Liver (tissue), 9 donors: ENCODE data around the gene ADGRF4. TPM values are rescaled to one million over a fixed set of nuclear protein-coding genes. Genes with fewer than 3 reads are reported as not detected.
"Not testable (repeated sequence)": the region's sequence is repeated elsewhere in the genome, so short reads cannot be mapped to it uniquely, and the experiment has no call there.

Source experiments
- DNase-seq: peaks from one replicate; pipeline ENCODE4 v3.0.0-alpha.2; 2017; ENCODE audit warnings: low spot score
- H3K27ac ChIP-seq, 2 donors: one replicate each; pipeline ENCODE4 v1.7.0; 2013; ENCODE audit warnings: inconsistent platforms in 2 of 2, low read length in 2 of 2, control low read depth in 1 of 2, low read depth in 1 of 2, mild to moderate bottlenecking in 1 of 2
- H3K27me3 ChIP-seq, 4 donors: one replicate each; pipeline versions ENCODE4 v1.6.1 to v1.7.0; 2013; ENCODE audit warnings: low read length in 3 of 4, inconsistent platforms in 1 of 4, mild to moderate bottlenecking in 1 of 4, moderate library complexity in 1 of 4; ENCODE audit not compliant: control insufficient read depth in 4 of 4, insufficient read depth in 4 of 4
- H3K36me3 ChIP-seq, 4 donors: one replicate each; pipeline versions ENCODE4 v1.6.1 to v1.7.0; 2013; ENCODE audit warnings: low read length in 3 of 4, mild to moderate bottlenecking in 3 of 4, low read depth in 1 of 4, moderate library complexity in 1 of 4; ENCODE audit not compliant: control insufficient read depth in 4 of 4, insufficient read depth in 3 of 4
- H3K4me1 ChIP-seq, 4 donors: one replicate each; pipeline versions ENCODE4 v1.6.1 to v1.7.0; 2013; ENCODE audit warnings: low read length in 3 of 4, mild to moderate bottlenecking in 3 of 4, moderate library complexity in 1 of 4; ENCODE audit not compliant: control insufficient read depth in 4 of 4, insufficient read depth in 4 of 4
- H3K4me3 ChIP-seq, 3 donors: one replicate each; pipeline versions ENCODE4 v1.6.1 to v1.7.0; 2013; ENCODE audit warnings: low read length in 3 of 3, control low read depth in 1 of 3, low read depth in 1 of 3, mild to moderate bottlenecking in 1 of 3
- H3K9ac ChIP-seq, 2 donors: one replicate each; pipeline ENCODE4 v1.7.0; 2013; ENCODE audit warnings: low read length in 2 of 2, mild to moderate bottlenecking in 2 of 2, moderate library complexity in 2 of 2, control low read depth in 1 of 2, low read depth in 1 of 2
- H3K9me3 ChIP-seq, 4 donors: one replicate each; pipeline versions ENCODE4 v1.6.1 to v1.7.0; 2013; ENCODE audit warnings: low read length in 3 of 4; ENCODE audit not compliant: control insufficient read depth in 4 of 4
- EGR1 ChIP-seq, 2 donors: IDR thresholded peaks; 2 replicates each; pipeline ENCODE4 v1.6.1; 2016 to 2018; ENCODE audit warnings: antibody characterized with exemption in 2 of 2, low read depth in 2 of 2
- FOXA1 ChIP-seq: IDR thresholded peaks from 2 replicates; pipeline ENCODE4 v1.6.1; 2016; ENCODE audit warnings: antibody characterized with exemption
- GABPA ChIP-seq, 2 donors: IDR thresholded peaks in 1 of 2; conservative IDR thresholded peaks in 1 of 2; 2 replicates each; pipeline ENCODE4 v1.6.1; 2016; ENCODE audit warnings: antibody characterized with exemption in 2 of 2, mild to moderate bottlenecking in 1 of 2, moderate library complexity in 1 of 2
- HNF4A ChIP-seq, 2 donors: conservative IDR thresholded peaks; 2 replicates each; pipeline ENCODE4 v1.6.1; 2016; ENCODE audit warnings: antibody characterized with exemption in 2 of 2, mild to moderate bottlenecking in 2 of 2
- HNF4G ChIP-seq: IDR thresholded peaks from 2 replicates; pipeline ENCODE4 v1.6.1; 2016; ENCODE audit warnings: antibody characterized with exemption
- JUND ChIP-seq, 2 donors: IDR thresholded peaks; 2 replicates each; pipeline ENCODE4 v1.6.1; 2016; ENCODE audit warnings: antibody characterized with exemption in 2 of 2
- MAX ChIP-seq: IDR thresholded peaks from 2 replicates; pipeline ENCODE4 v1.6.1; 2016; ENCODE audit warnings: antibody characterized with exemption
- NR2F2 ChIP-seq: IDR thresholded peaks from 2 replicates; pipeline ENCODE4 v1.6.1; 2016; ENCODE audit warnings: antibody characterized with exemption
- RAD21 ChIP-seq, 2 donors: IDR thresholded peaks; 2 replicates each; pipeline ENCODE4 v1.6.1; 2016; ENCODE audit warnings: antibody characterized with exemption in 2 of 2, mild to moderate bottlenecking in 2 of 2
- RXRA ChIP-seq, 2 donors: IDR thresholded peaks; 2 replicates each; pipeline ENCODE4 v1.6.1; 2017 to 2018; ENCODE audit warnings: antibody characterized with exemption in 2 of 2, mild to moderate bottlenecking in 1 of 2
- SP1 ChIP-seq: IDR thresholded peaks from 2 replicates; pipeline ENCODE4 v1.6.1; 2018; ENCODE audit warnings: antibody characterized with exemption, mild to moderate bottlenecking
- TAF1 ChIP-seq: conservative IDR thresholded peaks from 2 replicates; pipeline ENCODE4 v1.6.1; 2016; ENCODE audit warnings: antibody characterized with exemption, mild to moderate bottlenecking
- YY1 ChIP-seq: IDR thresholded peaks from 2 replicates; pipeline ENCODE4 v1.6.1; 2016; ENCODE audit warnings: antibody characterized with exemption, mild to moderate bottlenecking
- ZBTB33 ChIP-seq: IDR thresholded peaks from 2 replicates; pipeline ENCODE4 v1.6.1; 2016; ENCODE audit warnings: antibody characterized with exemption
- WGBS: extraction: QIAGEN DNeasy Blood & Tissue Kit; methylation state at CpG from one replicate; pipeline ENCODE4 v1.1.7; 2013; 5-methylcytosine and 5-hydroxymethylcytosine counted together
- polyA plus RNA-seq, 2 donors: library from polyadenylated mRNA; stranded (reverse) in 1 of 2; unstranded in 1 of 2; fragments of 200-250 nt in 1 of 2; fragments of >200 nt in 1 of 2; fragmentation: Nextera tagmentation in 1 of 2; extraction: Ambion mirVana in 1 of 2; gene quantifications; one replicate each; pipeline versions ENCODE4 v1.2.1 to v1.2.3, GENCODE V29; 2013 to 2015
- total RNA-seq, 2 donors: library from RNA; depleted of rRNA; stranded (reverse); fragments of >200 nt; gene quantifications; one replicate each; pipeline ENCODE4 v1.2.3, GENCODE V29; 2014
- TF ChIP-seq, protein P1 (sequence below): fragments of 150-350 bp; IDR thresholded peaks from 2 replicates; pipeline ENCODE4 v1.5.1; 2017; ENCODE audit warnings: improper control_type of control experiment, low read depth, low read length; ENCODE audit not compliant: missing input control
- TF ChIP-seq, protein P2 (sequence below): IDR thresholded peaks from 2 replicates; pipeline ENCODE4 v1.6.1; 2016; ENCODE audit warnings: antibody characterized with exemption, mild to moderate bottlenecking
- TF ChIP-seq, protein P3 (sequence below): IDR thresholded peaks from 2 replicates; pipeline ENCODE4 v1.6.1; 2016; ENCODE audit warnings: antibody characterized with exemption
- donor health status: healthy.
- donor health status: healthy.
- donor health status: healthy.
- donor health status: healthy.
- donor health status: healthy.

Gene ADGRF4
- total and polyA plus RNA-seq, 4 donors = not detected

DNA sequence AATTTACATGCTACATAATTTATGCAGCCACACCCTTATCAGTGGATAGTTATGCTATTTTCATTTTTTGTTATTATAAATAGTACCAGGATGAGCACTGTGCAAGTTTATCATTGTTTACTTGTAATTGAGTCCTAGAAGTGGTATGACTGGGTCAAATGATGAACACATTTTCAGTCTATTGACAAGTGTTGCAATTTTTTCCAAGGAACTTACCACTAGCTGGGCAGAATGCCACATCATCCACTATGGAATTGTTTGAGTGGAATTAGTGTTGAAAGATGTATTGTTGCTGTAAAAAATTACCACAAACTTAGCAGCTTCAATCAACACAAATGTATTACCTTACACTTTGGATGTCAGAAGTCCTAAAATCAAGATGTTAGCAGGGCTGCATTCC is 45.4 kb downstream of the ADGRF4 start:
- Histone ChIP-seq H3K4me1 (no peaks in the 10 kb centered on the region), H3K27me3 (no peaks in the 10 kb centered on the region), H3K27ac (no peak overlapping the region), H3K9me3 (no peaks in the 10 kb centered on the region), H3K36me3 (no peaks in the 10 kb centered on the region), H3K4me3 (no peak overlapping the region), H3K9ac (no peak overlapping the region)
- TF ChIP-seq JUND (IDR thresholded peaks at IDR 0.05) (no peak), RXRA (IDR thresholded peaks at IDR 0.05) (no peak), RAD21 (IDR thresholded peaks at IDR 0.05) (no peak), SP1 (no peak), FOXA1 (no peak), YY1 (no peak), ZBTB33 (no peak), NR2F2 (no peak), HNF4A (conservative IDR thresholded peaks at IDR 0.05) (no peak), GABPA (IDR thresholded peaks at IDR 0.05 in 1 of 2, conservative IDR thresholded peaks at IDR 0.05 in 1 of 2) (no peak), EGR1 (IDR thresholded peaks at IDR 0.05; ENCODE audit: low read depth in 2 of 2) (no peak)
- TF ChIP-seq, protein P1, sequence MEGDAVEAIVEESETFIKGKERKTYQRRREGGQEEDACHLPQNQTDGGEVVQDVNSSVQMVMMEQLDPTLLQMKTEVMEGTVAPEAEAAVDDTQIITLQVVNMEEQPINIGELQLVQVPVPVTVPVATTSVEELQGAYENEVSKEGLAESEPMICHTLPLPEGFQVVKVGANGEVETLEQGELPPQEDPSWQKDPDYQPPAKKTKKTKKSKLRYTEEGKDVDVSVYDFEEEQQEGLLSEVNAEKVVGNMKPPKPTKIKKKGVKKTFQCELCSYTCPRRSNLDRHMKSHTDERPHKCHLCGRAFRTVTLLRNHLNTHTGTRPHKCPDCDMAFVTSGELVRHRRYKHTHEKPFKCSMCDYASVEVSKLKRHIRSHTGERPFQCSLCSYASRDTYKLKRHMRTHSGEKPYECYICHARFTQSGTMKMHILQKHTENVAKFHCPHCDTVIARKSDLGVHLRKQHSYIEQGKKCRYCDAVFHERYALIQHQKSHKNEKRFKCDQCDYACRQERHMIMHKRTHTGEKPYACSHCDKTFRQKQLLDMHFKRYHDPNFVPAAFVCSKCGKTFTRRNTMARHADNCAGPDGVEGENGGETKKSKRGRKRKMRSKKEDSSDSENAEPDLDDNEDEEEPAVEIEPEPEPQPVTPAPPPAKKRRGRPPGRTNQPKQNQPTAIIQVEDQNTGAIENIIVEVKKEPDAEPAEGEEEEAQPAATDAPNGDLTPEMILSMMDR = no peak
- DNase-seq = no peak

DNA sequence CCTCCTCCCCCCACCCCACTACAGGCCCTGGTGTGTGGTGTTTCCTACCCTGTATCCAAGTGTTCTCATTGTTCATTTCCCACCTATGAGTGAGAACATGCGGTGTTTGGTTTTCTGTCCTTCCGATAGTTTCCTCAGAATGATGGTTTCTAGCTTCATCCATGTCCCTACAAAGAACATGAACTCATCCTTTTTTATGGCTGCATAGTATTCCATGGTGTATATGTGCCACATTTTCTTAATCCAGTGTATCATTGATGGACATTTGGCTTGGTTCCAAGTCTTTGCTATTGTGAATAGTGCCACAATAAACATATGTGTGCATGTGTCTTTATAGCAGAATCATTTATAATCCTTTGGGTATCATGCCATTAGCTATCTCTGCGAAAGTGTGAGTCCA is 46.9 kb downstream of the ADGRF4 start:
- H3K36me3 ChIP-seq, DNase-seq, H3K4me3 ChIP-seq, H3K27ac ChIP-seq, H3K9ac ChIP-seq, H3K9me3 ChIP-seq, H3K4me1 ChIP-seq, H3K27me3 ChIP-seq: not testable (repeated sequence)
- WGBS = 92% methylated on average over 3 of the region's 3 CpGs

DNA sequence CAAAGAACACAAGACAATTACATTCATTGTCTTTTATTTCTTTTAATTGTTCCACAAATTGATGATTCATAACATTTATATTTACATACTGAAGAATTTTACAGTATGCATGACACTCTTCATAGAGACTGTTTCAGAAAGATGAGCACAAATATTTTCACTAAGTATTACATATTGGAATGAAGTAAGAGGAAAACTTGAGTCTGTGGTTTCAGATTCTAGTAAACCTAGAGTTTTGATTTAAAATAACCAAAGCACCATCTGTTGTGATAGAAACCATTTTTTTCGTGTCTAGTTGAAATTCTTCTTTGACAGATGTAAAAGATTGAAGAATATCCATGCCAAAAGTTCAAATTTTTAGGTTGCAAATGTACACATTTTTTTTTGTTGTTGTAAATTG is 51.4 kb downstream of the ADGRF4 start:
- DNase-seq = no peak
- 46% methylated on average over 1 of the region's 1 CpG for WGBS
- peaks cover 0 to 3% (median 0%) of the 10 kb centered on the region in 4 donors for H3K27me3 ChIP-seq
- TF ChIP-seq, protein P2, sequence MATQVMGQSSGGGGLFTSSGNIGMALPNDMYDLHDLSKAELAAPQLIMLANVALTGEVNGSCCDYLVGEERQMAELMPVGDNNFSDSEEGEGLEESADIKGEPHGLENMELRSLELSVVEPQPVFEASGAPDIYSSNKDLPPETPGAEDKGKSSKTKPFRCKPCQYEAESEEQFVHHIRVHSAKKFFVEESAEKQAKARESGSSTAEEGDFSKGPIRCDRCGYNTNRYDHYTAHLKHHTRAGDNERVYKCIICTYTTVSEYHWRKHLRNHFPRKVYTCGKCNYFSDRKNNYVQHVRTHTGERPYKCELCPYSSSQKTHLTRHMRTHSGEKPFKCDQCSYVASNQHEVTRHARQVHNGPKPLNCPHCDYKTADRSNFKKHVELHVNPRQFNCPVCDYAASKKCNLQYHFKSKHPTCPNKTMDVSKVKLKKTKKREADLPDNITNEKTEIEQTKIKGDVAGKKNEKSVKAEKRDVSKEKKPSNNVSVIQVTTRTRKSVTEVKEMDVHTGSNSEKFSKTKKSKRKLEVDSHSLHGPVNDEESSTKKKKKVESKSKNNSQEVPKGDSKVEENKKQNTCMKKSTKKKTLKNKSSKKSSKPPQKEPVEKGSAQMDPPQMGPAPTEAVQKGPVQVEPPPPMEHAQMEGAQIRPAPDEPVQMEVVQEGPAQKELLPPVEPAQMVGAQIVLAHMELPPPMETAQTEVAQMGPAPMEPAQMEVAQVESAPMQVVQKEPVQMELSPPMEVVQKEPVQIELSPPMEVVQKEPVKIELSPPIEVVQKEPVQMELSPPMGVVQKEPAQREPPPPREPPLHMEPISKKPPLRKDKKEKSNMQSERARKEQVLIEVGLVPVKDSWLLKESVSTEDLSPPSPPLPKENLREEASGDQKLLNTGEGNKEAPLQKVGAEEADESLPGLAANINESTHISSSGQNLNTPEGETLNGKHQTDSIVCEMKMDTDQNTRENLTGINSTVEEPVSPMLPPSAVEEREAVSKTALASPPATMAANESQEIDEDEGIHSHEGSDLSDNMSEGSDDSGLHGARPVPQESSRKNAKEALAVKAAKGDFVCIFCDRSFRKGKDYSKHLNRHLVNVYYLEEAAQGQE = no peak
- TF ChIP-seq NR2F2 = no peak
- TF ChIP-seq JUND (IDR thresholded peaks at IDR 0.05) = no peak
- TF ChIP-seq MAX = no peak
- TF ChIP-seq YY1 = no peak
- TF ChIP-seq TAF1 = no peak
- TF ChIP-seq SP1 = no peak
- TF ChIP-seq, protein P3, sequence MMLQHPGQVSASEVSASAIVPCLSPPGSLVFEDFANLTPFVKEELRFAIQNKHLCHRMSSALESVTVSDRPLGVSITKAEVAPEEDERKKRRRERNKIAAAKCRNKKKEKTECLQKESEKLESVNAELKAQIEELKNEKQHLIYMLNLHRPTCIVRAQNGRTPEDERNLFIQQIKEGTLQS = no peak
- no peak for TF ChIP-seq EGR1 (IDR thresholded peaks at IDR 0.05; ENCODE audit: low read depth in 2 of 2)
- no peak for TF ChIP-seq ZBTB33
- no peak for TF ChIP-seq FOXA1
- no peak for TF ChIP-seq HNF4G

More for the DNA sequence above, 51.4 kb downstream of the ADGRF4 start:
- Histone ChIP-seq H3K4me1 (no peaks in the 10 kb centered on the region), H3K9ac (no peak overlapping the region), H3K9me3 (no peaks in the 10 kb centered on the region), H3K36me3 (no peaks in the 10 kb centered on the region), H3K27ac (no peak overlapping the region), H3K4me3 (no peak overlapping the region)
